Endothelial cell (in vitro differentiated cells): ENCODE results near the gene HOMER2. TPM values are rescaled to one million over a fixed set of nuclear protein-coding genes. Genes with fewer than 3 reads are reported as not detected.
"Not testable (repeated sequence)": the region's sequence is repeated elsewhere in the genome, so short reads cannot be mapped to it uniquely, and the experiment has no call there.

Experiments used
- DNase-seq: peaks from one replicate; pipeline ENCODE4 v3.0.0; 2021; ENCODE audit warnings: low spot score
- H3K27ac Mint-ChIP-seq: one replicate; pipeline ENCODE4 v1.8.0; 2021; ENCODE audit warnings: mixed read lengths, inconsistent platforms; ENCODE audit not compliant: unreplicated experiment
- H3K27me3 Mint-ChIP-seq: one replicate; pipeline ENCODE4 v1.8.0; 2021; ENCODE audit warnings: mild to moderate bottlenecking, moderate library complexity, mixed read lengths, inconsistent platforms; ENCODE audit not compliant: unreplicated experiment
- H3K36me3 Mint-ChIP-seq: one replicate; pipeline ENCODE4 v1.8.0; 2021; ENCODE audit warnings: mild to moderate bottlenecking, low read depth, mixed read lengths, inconsistent platforms; ENCODE audit not compliant: unreplicated experiment
- H3K4me1 Mint-ChIP-seq: one replicate; pipeline ENCODE4 v1.8.0; 2021; ENCODE audit warnings: mild to moderate bottlenecking, mixed read lengths, inconsistent platforms; ENCODE audit not compliant: unreplicated experiment
- H3K4me3 Mint-ChIP-seq: one replicate; pipeline ENCODE4 v1.8.0; 2021; ENCODE audit warnings: mild to moderate bottlenecking, mixed read lengths, inconsistent platforms; ENCODE audit not compliant: unreplicated experiment
- H3K9me3 Mint-ChIP-seq: one replicate; pipeline ENCODE4 v1.8.0; 2021; ENCODE audit warnings: mixed read lengths, inconsistent platforms; ENCODE audit not compliant: unreplicated experiment
- CTCF ChIP-seq: fragments of 200-600 bp; sonication (generic); IDR thresholded peaks from one replicate; pipeline ENCODE4 v1.5.0; 2021; ENCODE audit warnings: antibody characterized with exemption; ENCODE audit not compliant: unreplicated experiment
- total RNA-seq: library from RNA; stranded (reverse); fragmentation: NEBNext Ultra II Directional; extraction: Animal tissue kit (Norgen Biotek cat#: 25700); gene quantifications from one replicate; pipeline ENCODE4 v1.2.1, GENCODE V29; 2021; ENCODE audit not compliant: unreplicated experiment

The HOMER2 gene
- total RNA-seq, 1 donor from 2014 or later: 3.0 TPM

GRCh38 chr15:82874267-82874666 is 78.3 kb downstream of the HOMER2 start:
- TF ChIP-seq CTCF: no peak
- Mint-ChIP-seq H3K4me1 (no peaks in the 10 kb centered on the region), H3K9me3 (no peaks in the 10 kb centered on the region), H3K27me3 (peaks cover 3% of the 10 kb centered on the region), H3K27ac (no peak overlapping the region), H3K36me3 (no peaks in the 10 kb centered on the region), H3K4me3 (no peak overlapping the region)
- no peak for DNase-seq

GRCh38 chr15:82873000-82873680 is 79.4 kb downstream of the HOMER2 start:
- no peak overlapping the region for H3K27ac Mint-ChIP-seq
- no peak for DNase-seq
- no peak overlapping the region for H3K4me3 Mint-ChIP-seq
- TF ChIP-seq CTCF: no peak
- peaks cover 3% of the 10 kb centered on the region for H3K27me3 Mint-ChIP-seq
- no peaks in the 10 kb centered on the region for H3K4me1 Mint-ChIP-seq
- no peaks in the 10 kb centered on the region for H3K9me3 Mint-ChIP-seq
- no peaks in the 10 kb centered on the region for H3K36me3 Mint-ChIP-seq

GRCh38 chr15:82871832-82872484 is 80.6 kb downstream of the HOMER2 start:
- Mint-ChIP-seq H3K9me3 (no peaks in the 10 kb centered on the region), H3K36me3 (no peaks in the 10 kb centered on the region), H3K27me3 (peaks cover 3% of the 10 kb centered on the region), H3K4me3 (no peak overlapping the region), H3K27ac (no peak overlapping the region), H3K4me1 (no peaks in the 10 kb centered on the region)
- TF ChIP-seq CTCF: no peak
- DNase-seq: no peak

- H3K27me3 Mint-ChIP-seq: peaks cover 3% of the 10 kb centered on the region
- H3K4me3 Mint-ChIP-seq: no peak overlapping the region
- no peaks in the 10 kb centered on the region for H3K4me1 Mint-ChIP-seq
- no peak for DNase-seq
- H3K27ac Mint-ChIP-seq: no peak overlapping the region
- H3K36me3 Mint-ChIP-seq: no peaks in the 10 kb centered on the region
- no peak for TF ChIP-seq CTCF
- no peaks in the 10 kb centered on the region for H3K9me3 Mint-ChIP-seq
Observed at GRCh38 chr15:82871358-82871757, 81.2 kb downstream of the HOMER2 start.

- no peaks in the 10 kb centered on the region for H3K36me3 Mint-ChIP-seq
- peaks cover 3% of the 10 kb centered on the region for H3K27me3 Mint-ChIP-seq
- no peaks in the 10 kb centered on the region for H3K4me1 Mint-ChIP-seq
- no peak for DNase-seq
- H3K4me3 Mint-ChIP-seq: no peak overlapping the region
- no peak for TF ChIP-seq CTCF
- no peaks in the 10 kb centered on the region for H3K9me3 Mint-ChIP-seq
- H3K27ac Mint-ChIP-seq: no peak overlapping the region
Observed at GRCh38 chr15:82870727-82871320, 81.7 kb downstream of the HOMER2 start.

GRCh38 chr15:82865981-82866380 is 86.5 kb downstream of the HOMER2 start:
- not testable (repeated sequence) for DNase-seq, H3K27me3 Mint-ChIP-seq, H3K27ac Mint-ChIP-seq, H3K4me1 Mint-ChIP-seq, H3K36me3 Mint-ChIP-seq, H3K4me3 Mint-ChIP-seq, H3K9me3 Mint-ChIP-seq

GRCh38 chr15:82865581-82865980 is 86.9 kb downstream of the HOMER2 start:
- H3K4me3 Mint-ChIP-seq, H3K36me3 Mint-ChIP-seq, DNase-seq, H3K4me1 Mint-ChIP-seq, H3K27ac Mint-ChIP-seq, H3K27me3 Mint-ChIP-seq, H3K9me3 Mint-ChIP-seq: not testable (repeated sequence)
